Sigmoid colon (tissue), 7 donors: ENCODE measurements around the gene KLHL29. TPM values are rescaled to one million over a fixed set of nuclear protein-coding genes. Genes with fewer than 3 reads are reported as not detected.
"Not testable (repeated sequence)": the region's sequence is repeated elsewhere in the genome, so short reads cannot be mapped to it uniquely, and the experiment has no call there.

Experiments used
- DNase-seq: peaks from one replicate; pipeline ENCODE4 v3.0.0-alpha.2; 2019
- H3K27ac ChIP-seq, 4 donors: fragments of 200-600 bp; sonication (generic); one replicate each; pipeline ENCODE4 v1.5.1; 2016 to 2019; ENCODE audit warnings: mild to moderate bottlenecking in 1 of 4
- H3K27me3 ChIP-seq, 3 donors: fragments of 200-600 bp; sonication (generic); one replicate each; pipeline ENCODE4 v1.5.1; 2019; ENCODE audit warnings: mild to moderate bottlenecking in 1 of 3
- H3K36me3 ChIP-seq, 4 donors: fragments of 200-600 bp; sonication (generic); one replicate each; pipeline ENCODE4 v1.5.1; 2016 to 2019
- H3K4me1 ChIP-seq, 4 donors: fragments of 200-600 bp; sonication (generic); one replicate each; pipeline ENCODE4 v1.5.1; 2017 to 2019
- H3K4me3 ChIP-seq, 4 donors: fragments of 200-600 bp; sonication (generic); one replicate each; pipeline ENCODE4 v1.5.1; 2017 to 2019; ENCODE audit warnings: mild to moderate bottlenecking in 2 of 4, moderate library complexity in 1 of 4
- H3K9me3 ChIP-seq, 4 donors: fragments of 200-600 bp in 3 of 4; sonication (generic) in 3 of 4; one replicate each; pipeline versions ENCODE4 v1.5.1 to v1.6.1; 2013 to 2019
- EP300 ChIP-seq, 4 donors: sonication (generic); formaldehyde crosslinking; IDR thresholded peaks; one replicate each; pipeline ENCODE4 v1.6.1; 2017; ENCODE audit warnings: antibody characterized with exemption in 4 of 4
- POLR2A ChIP-seq, 2 donors: fragments of 450-650 bp; IDR thresholded peaks; one replicate each; pipeline ENCODE4 v1.6.1; 2016; ENCODE audit warnings: antibody characterized with exemption in 2 of 2, mild to moderate bottlenecking in 2 of 2, moderate library complexity in 2 of 2
- POLR2AphosphoS5 ChIP-seq, 4 donors: sonication (generic); formaldehyde crosslinking; IDR thresholded peaks; one replicate each; pipeline ENCODE4 v1.6.1; 2017; ENCODE audit warnings: antibody characterized with exemption in 4 of 4
- WGBS, 2 donors: extraction: QIAGEN DNeasy Blood & Tissue Kit; methylation state at CpG; one replicate each; pipeline ENCODE4 v1.1.7; 2013; 5-methylcytosine and 5-hydroxymethylcytosine counted together
- intact Hi-C: fragments of 100-400 bp; cut with DNase I; formaldehyde crosslinking; loops from one replicate; pipeline ENCODE4 v1.15.1; 2023
- polyA plus RNA-seq, 3 donors: library from polyadenylated mRNA; stranded (reverse); fragments of 200-250 nt; gene quantifications; one replicate each; pipeline ENCODE4 v1.2.3, GENCODE V29; 2013
- total RNA-seq, 4 donors: library from RNA; depleted of rRNA; stranded (reverse); fragments of >200 nt; gene quantifications; one replicate each; pipeline ENCODE4 v1.1.0, GENCODE V29; 2016
- TF ChIP-seq, protein P1 (sequence below), 4 experiments: fragments of 450-650 bp in 3 of 4; fragments of 200-600 bp in 1 of 4; IDR thresholded peaks; one replicate each; pipeline ENCODE4 v1.5.1; 2016 to 2019; ENCODE audit warnings: antibody characterized with exemption in 4 of 4, mild to moderate bottlenecking in 3 of 4, moderate library complexity in 2 of 4
- donor health status: healthy with polysubstance abuse.
- donor health status: Bipolar disorder and iron deficiency.
- donor health status: healthy.

KLHL29 gene
- total and polyA plus RNA-seq, 7 donors, result 0.46 to 25.5 (median 6.3) TPM

DNA sequence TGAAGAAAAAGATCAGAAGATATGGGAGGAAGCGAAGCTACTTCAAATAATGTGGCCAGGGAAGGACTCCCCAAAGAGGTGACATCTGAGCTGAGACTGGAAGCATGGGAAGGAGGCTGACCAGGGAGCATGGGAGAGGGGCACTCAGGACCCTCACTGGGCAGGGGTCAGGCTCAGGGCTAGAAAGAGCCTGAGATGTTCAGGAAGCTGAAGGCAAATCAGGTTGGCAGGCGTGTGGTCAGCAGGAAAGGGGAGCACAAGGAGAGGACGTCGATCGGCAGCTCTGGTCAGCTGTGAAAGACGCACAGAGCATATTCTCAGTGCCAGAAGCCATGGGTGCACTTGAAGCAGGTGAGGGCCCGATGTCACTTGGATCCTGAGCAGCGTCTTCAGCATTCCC lies 38.2 kb upstream of the KLHL29 start:
- no peak for DNase-seq
- no peak overlapping the region for H3K27ac ChIP-seq
- intact Hi-C loops, result no loop called here
- no peaks in the 10 kb centered on the region for H3K9me3 ChIP-seq
- H3K27me3 ChIP-seq, result no peaks in the 10 kb centered on the region
- 89 to 93% methylated on average over 8 of the region's 8 CpGs for WGBS, 2 donors
- no peak for TF ChIP-seq POLR2AphosphoS5 (IDR thresholded peaks at IDR 0.05)
- TF ChIP-seq EP300 (IDR thresholded peaks at IDR 0.05), result no peak
- no peak for TF ChIP-seq POLR2A (IDR thresholded peaks at IDR 0.05)
- H3K36me3 ChIP-seq, result no peaks in the 10 kb centered on the region
- no peak overlapping the region for H3K4me3 ChIP-seq
- H3K4me1 ChIP-seq, result peaks cover 0 to 15% (median 11%) of the 10 kb centered on the region in 4 donors

DNA sequence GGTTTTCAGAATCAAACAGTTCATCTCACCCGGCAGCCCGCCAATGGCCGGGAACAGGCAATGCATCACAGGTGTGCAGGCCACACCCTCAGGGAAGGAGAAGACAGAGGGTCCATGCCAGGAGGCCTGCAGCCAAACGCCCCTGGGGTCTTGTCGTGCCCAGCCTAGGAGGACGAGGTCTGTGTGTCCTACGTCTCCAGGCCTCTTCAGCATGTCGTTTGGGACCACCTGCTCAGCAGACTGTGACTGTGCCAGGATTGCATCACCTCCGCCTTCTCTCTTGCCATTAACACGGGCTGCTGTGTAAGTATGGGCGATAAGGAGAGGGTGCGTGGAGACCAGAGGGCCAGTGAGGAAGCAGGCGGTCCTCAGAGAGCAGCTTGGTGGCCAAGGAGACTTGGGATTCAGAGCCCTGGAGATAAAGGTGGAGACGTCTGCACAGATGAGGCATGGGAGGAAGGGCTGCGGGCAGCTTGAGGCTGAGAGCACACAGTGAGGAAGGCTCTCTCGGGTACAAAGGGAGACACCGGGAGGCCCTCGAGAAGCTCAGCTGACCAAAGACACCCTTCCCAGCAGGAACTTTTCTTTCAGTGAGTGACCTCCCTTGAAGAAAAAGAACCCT lies 37.4 kb upstream of the KLHL29 start:
- H3K4me1 ChIP-seq, result peaks cover 0 to 21% (median 15%) of the 10 kb centered on the region in 4 donors
- intact Hi-C loops, result no loop called here
- WGBS, 2 donors, result 92 to 94% methylated on average over 18 of the region's 18 CpGs
- H3K27me3 ChIP-seq, result no peaks in the 10 kb centered on the region
- H3K36me3 ChIP-seq, result no peaks in the 10 kb centered on the region
- H3K27ac ChIP-seq, result no peak overlapping the region
- TF ChIP-seq EP300 (IDR thresholded peaks at IDR 0.05) (no peak), POLR2A (IDR thresholded peaks at IDR 0.05) (no peak), POLR2AphosphoS5 (IDR thresholded peaks at IDR 0.05) (no peak)
- TF ChIP-seq, protein P1, sequence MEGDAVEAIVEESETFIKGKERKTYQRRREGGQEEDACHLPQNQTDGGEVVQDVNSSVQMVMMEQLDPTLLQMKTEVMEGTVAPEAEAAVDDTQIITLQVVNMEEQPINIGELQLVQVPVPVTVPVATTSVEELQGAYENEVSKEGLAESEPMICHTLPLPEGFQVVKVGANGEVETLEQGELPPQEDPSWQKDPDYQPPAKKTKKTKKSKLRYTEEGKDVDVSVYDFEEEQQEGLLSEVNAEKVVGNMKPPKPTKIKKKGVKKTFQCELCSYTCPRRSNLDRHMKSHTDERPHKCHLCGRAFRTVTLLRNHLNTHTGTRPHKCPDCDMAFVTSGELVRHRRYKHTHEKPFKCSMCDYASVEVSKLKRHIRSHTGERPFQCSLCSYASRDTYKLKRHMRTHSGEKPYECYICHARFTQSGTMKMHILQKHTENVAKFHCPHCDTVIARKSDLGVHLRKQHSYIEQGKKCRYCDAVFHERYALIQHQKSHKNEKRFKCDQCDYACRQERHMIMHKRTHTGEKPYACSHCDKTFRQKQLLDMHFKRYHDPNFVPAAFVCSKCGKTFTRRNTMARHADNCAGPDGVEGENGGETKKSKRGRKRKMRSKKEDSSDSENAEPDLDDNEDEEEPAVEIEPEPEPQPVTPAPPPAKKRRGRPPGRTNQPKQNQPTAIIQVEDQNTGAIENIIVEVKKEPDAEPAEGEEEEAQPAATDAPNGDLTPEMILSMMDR (IDR thresholded peaks at IDR 0.05), result no peak
- no peaks in the 10 kb centered on the region for H3K9me3 ChIP-seq
- DNase-seq, result no peak
- no peak overlapping the region for H3K4me3 ChIP-seq

DNA sequence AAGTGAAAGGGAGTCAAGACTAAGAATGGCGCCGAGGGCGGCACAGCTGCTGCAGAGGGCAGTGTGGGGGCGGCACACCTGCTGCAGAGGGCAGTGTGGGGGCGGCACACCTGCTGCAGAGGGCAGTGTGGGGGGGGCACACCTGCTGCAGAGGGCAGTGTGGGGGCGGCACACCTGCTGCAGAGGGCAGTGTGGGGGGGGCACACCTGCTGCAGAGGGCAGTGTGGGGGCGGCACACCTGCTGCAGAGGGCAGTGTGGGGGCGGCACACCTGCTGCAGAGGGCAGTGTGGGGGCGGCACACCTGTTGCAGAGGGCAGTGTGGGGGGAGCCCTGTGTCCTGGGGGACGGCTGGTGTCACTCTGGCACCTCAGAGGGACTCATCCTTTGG lies 36.9 kb upstream of the KLHL29 start:
- H3K9me3 ChIP-seq, H3K27ac ChIP-seq, H3K27me3 ChIP-seq, H3K36me3 ChIP-seq, H3K4me3 ChIP-seq, intact Hi-C loops, DNase-seq: not testable (repeated sequence)
- peaks cover 0 to 21% (median 15%) of the 10 kb centered on the region in 4 donors for H3K4me1 ChIP-seq
- 93 to 96% methylated on average over 9 to 10 of the region's 10 CpGs for WGBS, 2 donors

DNA sequence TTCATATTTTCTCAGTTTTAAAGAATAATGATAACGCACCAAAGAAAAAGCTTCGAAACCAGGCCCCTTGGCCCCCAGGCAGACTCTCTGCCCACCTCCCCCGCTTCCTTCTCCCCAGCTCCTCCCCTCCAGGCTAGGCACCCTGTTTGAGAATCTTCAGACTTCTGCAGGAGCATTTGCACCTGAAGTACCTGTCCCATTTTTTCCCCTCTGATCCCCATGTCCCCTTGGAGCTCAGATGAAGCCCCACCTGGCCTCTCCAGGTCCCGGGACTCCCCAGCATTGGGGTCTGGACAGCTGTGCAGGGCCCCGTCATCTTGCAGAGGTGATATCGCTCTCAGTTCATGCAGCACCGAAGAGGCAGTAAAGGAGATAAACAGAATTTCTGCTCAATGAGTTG lies 35.5 kb upstream of the KLHL29 start:
- 96 to 97% methylated on average over 7 of the region's 7 CpGs for WGBS, 2 donors
- TF ChIP-seq POLR2AphosphoS5 (IDR thresholded peaks at IDR 0.05) (no peak), EP300 (IDR thresholded peaks at IDR 0.05) (no peak), POLR2A (IDR thresholded peaks at IDR 0.05) (no peak)
- TF ChIP-seq, protein P1 (IDR thresholded peaks at IDR 0.05), result no peak
- no peak overlapping the region for H3K4me3 ChIP-seq
- no peaks in the 10 kb centered on the region for H3K36me3 ChIP-seq
- H3K9me3 ChIP-seq, result no peaks in the 10 kb centered on the region
- H3K27ac ChIP-seq, result no peak overlapping the region
- peaks cover 0 to 21% (median 15%) of the 10 kb centered on the region in 4 donors for H3K4me1 ChIP-seq
- no peak for DNase-seq
- intact Hi-C loops, result no loop called here
- H3K27me3 ChIP-seq, result no peaks in the 10 kb centered on the region

DNA sequence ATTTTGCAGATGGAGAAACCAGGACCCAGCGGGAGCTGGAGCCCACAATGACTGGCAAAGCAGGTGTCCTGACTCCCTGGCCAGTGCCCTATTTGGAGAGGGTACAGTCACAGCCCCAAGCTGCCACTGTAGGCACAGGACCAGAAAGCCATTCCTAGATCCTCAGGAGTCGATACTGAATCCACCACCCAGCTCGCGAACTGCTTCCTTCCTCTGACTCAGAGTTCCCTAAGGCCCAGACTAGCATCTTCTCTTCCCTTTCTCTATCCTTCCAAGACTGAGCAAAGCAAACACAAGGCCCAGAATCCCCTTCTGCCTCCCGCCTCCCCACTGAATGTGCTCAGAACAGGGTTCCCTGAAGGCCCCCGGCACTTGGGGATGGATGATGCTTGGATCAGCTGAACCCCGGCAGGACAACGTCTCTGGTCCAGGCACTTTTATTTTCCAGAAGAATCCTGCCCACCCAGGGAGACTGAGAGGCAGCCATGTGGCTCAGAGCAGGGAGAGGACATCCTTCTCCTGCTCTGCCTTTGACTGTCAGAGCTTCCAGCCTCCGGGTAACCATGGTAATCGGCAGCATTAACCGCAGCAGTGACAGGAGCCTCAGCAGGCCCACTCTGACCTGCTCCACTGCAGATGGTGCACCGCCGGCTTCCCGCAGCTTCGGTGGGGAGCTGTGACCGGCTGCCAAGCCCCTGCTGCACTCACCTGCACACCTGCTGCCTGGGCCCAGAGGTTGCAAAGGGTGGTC lies 34.8 kb upstream of the KLHL29 start:
- Histone ChIP-seq H3K27ac (peak overlapping the region in 1 of 4 donors; percentile 62), H3K36me3 (no peaks in the 10 kb centered on the region), H3K9me3 (no peaks in the 10 kb centered on the region), H3K4me1 (peaks cover 0 to 21% (median 13%) of the 10 kb centered on the region in 4 donors), H3K4me3 (no peak overlapping the region), H3K27me3 (no peaks in the 10 kb centered on the region)
- 92 to 94% methylated on average over 16 of the region's 16 CpGs for WGBS, 2 donors
- TF ChIP-seq POLR2AphosphoS5 (IDR thresholded peaks at IDR 0.05) (no peak), EP300 (IDR thresholded peaks at IDR 0.05) (no peak), POLR2A (IDR thresholded peaks at IDR 0.05) (no peak)
- TF ChIP-seq, protein P1 (IDR thresholded peaks at IDR 0.05), result no peak
- intact Hi-C loops, result loop anchor here (5.0 kb wide), 3 partner anchors 58 to 993 kb away; no protein-coding TSS in a partner anchor
- no peak for DNase-seq
